ENCODE results near the gene RPL37A. TPM values are rescaled to one million over a fixed set of nuclear protein-coding genes. Genes with fewer than 3 reads are reported as not detected.

Gene RPL37A
- total RNA-seq, 4 donors from 2014 or later = 1,064 to 1,421 (median 1,319) TPM

GRCh38 chr2:216553093-216553478 is 54.4 kb downstream of the RPL37A start:
- no peak for TF ChIP-seq CTCF (IDR thresholded peaks at IDR 0.05)
- DNase-seq (ENCODE audit: low spot score) = no peak
- ATAC-seq (ENCODE audit: low FRiP score) = no peak

Other genes with a start within 250 kb of the RPL37A start
- not detected for gene MARCHF4, start 126.4 kb upstream of the RPL37A start, total RNA-seq
- 10 to 100 TPM; 11.2 to 31.4 (median 14.5) TPM for gene SMARCAL1, start 86.4 kb upstream of the RPL37A start, total RNA-seq
- gene IGFBP2, start 134.6 kb downstream of the RPL37A start, total RNA-seq = 100 to 1,000 TPM; 126 to 243 (median 153) TPM
- 1,000 to 10,000 TPM in 1 of 4 donors, 100 to 1,000 TPM in 3; 284 to 2,528 (median 672) TPM for gene IGFBP5, start 196.7 kb downstream of the RPL37A start, total RNA-seq

Measured in omental fat pad (tissue), 4 donors.